Measurements from ENCODE around the gene TAF4.

TAF4 gene

DNA sequence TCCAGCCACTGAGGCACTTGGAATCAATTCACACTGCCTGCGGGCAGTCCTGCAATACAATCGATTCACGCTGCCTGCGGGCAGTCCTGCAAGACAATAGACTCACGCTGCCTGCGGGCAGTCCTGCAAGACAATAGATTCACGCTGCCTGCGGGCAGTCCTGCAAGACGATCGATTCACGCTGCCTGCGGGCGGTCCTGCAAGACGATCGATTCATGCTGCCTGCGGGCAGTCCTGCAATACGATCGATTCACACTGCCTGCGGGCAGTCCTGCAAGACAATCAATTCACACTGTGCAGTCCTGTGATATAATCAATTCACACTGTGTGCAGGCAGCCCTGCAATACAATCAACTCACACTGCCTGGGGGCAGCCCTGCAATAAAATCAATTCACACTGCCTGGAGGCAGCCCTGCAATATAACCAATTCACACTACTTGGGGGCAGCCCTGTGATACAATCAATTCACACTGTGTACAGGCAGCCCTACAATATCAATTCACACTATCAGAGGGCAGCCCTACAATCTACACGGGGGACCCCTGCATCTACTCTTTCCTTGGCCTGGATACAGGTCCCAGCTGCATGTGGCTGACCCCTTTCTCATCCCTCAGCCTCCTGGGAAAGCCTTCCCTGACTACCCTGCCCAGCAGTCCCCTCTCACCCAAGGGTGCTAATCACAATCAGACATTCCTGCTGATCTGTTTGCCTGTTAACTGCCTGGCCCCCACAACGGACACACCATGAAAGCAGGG, 10.4 kb downstream of the TAF4 start:
- no peak for DNase-seq

DNA sequence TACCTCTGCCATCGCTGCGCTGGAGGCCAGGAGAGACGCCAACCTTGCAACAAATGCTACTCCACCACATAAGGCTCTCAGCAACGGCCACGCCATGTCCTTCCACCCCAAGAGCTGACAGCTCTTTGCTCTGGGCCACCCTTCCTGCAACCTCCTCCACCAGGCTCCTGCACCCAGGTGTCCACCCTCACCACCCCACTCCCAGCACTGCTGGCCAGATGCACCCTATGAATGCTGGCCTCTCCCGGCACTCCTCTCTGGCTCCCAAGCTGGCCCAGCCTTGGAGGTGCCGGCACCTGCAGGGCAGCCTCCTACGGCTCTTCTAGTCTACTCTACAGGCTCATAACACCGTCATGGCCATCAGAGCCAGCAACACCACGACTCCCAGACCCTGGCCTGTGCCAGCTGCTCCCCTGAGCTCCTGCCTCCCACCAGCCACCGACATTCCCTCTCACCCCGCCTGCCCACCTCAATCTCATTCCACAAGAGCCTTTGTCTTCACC, 11.2 kb downstream of the TAF4 start:
- no peak for DNase-seq

DNA sequence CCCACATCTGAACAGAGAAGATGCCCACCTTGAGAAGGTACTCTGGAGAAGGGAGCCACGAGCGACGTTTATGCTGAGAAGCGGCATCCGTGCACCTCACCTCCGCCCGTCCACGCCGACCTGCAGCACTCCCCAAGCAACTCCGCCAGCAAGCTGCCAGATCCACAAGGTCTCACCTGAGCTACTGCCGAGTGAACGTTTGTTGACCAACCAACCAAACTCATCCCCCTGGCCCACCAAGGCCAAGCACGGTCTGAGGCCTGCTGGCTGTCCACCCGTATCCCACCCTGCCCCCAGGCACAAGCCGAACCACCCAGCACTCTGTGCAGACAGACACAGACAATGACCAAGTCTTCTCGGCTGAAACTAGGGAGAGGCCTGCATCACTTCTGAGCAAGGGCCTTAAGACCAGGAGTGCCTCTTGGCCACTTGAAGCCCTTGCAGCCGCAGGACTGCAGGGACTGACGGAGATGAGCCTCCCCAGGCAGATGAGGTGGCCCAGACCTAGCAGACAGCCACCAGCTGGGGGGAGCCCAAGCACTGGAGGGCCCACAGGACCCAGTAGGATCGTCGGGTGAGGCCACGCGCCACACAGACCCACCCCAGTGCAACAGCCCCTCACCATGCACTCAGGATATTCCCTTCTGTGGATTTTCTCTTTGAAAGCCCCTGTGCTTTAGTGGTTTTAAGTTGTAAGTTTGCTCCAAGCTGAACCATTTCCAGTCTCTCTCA, 12.1 kb downstream of the TAF4 start:
- no peak for DNase-seq

DNA sequence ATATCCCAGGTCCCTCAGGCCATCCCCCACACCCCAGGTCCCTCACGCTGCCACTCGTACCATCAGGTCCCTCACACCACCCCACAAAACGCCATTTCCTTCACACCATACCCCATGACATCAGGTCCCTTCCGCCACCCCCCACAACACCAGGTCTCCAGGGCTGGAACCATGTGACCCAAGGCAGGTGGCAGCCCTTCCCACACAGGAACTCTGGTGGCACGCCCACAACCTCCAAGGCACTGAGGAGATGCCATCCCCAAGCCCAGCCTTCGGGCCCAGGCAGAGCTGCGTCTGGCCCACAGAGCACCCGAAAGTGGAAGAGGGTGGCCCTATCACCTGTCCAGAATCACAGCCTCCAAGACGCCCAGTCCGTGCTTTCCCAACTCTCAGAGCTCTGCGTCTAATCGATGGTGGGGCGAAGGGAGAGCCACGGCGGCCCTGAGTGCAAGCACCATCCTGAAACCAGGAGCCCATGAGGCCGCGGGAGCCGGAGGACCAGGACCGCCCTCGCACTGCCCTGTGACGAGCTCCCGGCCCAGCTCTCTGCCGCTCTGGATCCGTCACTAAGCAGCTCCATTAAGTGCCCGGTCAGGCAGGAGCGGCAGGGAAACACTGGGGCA, 12.7 kb downstream of the TAF4 start:
- no peak for DNase-seq

DNA sequence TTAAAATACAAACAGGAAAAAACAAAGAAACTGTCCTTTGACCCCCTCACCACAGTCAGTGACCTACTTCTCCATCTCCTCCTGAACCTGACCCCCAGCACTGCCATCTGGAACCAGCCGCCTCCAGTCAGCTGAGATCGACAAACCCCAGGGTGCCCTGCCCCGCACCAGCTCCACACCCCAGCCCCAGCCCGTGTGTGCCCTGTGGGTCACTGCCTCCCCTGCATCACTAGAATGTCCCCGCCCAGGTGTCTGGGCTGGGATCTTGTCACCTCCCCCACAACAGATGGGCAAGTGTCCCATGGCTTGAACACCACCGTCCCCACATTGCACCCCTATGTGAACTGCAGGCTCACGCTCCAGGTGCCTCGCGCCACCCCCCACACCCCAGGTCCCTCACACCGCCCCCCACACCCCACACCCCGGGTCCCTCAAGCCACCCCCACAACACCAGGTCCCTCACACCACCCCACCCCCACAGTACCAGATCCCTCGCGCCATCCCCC, 13.3 kb downstream of the TAF4 start:
- DNase-seq = no peak

DNA sequence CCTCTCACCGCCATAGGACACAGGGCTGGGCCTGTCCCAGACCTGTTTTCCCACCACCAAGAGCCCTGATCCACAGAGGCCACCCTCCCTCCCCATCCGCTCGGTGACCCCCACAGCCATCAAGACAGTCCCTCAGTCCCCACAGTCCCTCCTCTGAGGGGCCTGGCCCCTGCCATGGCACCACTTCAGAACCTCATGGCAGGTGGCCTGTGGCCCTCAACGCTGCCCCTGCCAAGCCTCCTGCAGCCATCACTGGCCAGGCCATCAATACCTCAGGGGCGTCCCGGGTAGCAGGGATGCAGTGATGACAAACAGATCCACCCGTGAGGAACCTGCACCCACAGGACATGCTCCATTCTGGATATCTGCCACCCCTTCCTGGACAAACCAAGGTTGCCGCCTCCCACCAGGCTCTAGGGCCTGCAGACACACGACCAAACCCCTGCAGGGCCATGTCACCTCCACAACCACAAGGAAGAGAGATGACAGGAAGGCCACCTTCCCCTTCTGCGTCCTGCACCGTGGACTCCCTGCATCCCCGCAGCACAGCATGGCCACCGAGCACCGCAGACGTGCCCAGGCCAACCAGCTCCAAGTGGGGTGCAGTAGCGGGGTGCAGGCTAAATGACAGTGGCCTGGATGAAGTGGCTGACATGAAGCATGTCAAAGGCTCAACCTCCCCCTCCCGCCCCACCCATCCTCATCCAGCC, 14.0 kb downstream of the TAF4 start:
- DNase-seq = no peak

DNA sequence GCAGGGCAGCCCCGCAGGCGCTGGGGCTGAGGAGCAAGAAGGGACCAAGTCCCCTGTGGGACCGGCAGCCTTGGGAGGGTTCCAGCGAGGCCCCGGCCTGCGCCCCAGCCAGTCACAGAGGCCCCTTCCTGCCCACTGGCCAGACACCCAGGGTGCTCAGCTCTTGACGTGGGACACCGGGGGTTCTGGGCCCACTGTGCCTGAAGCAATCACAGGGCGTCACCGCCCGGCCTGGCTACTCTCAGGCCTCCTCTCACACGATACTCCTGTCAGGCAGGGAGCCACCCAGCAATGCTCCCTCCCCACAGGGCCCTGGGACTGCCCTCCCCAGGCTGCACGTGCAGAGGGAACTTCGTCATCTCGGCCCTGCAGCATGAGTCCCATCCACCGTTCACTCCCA, 14.5 kb downstream of the TAF4 start:
- DNase-seq = no peak

DNA sequence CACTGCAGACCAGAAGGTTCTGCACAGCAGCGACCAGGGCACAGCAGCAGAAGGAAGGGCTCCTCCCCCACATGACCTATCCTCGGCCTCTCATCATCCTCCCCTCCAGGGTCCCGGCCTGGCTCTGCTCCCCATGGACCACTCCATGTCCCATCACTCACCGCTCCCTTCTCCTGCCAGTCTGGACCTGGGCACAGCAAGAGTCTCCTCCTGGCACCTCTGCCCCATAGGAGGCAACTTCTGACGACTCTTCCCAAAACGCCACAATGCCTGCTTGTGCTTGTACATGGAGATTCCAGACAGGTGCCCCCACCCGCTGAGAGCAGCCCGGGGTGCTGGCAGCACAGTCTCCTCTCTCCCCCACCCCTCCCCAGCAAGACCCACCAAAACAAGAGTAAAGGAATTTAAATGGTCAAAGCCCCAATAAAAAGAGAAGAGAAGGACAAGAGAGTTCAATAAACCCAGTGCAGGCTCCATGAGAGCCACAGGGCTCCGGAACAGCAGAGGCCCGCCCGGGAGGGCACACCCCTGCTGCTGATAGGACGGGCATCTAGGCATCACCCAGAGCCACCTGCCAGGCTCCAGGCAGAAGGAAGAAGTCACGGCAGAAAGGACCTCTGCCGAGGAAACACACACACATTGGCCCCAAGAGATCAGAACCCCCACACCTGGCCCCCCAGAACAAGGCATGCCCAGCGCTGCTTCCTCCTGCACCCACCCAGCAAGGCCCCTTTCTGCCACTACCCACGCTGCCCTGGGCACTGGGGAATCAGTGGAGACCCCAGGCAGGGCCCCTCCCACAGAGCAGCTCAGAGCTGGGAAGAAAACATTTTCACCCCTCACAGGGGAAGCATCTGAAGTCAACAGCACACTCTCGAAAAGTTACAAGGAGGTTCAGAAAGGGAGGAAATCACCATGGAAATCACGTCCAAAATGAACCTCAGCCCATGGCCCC, 15.2 kb downstream of the TAF4 start:
- DNase-seq = no peak

DNA sequence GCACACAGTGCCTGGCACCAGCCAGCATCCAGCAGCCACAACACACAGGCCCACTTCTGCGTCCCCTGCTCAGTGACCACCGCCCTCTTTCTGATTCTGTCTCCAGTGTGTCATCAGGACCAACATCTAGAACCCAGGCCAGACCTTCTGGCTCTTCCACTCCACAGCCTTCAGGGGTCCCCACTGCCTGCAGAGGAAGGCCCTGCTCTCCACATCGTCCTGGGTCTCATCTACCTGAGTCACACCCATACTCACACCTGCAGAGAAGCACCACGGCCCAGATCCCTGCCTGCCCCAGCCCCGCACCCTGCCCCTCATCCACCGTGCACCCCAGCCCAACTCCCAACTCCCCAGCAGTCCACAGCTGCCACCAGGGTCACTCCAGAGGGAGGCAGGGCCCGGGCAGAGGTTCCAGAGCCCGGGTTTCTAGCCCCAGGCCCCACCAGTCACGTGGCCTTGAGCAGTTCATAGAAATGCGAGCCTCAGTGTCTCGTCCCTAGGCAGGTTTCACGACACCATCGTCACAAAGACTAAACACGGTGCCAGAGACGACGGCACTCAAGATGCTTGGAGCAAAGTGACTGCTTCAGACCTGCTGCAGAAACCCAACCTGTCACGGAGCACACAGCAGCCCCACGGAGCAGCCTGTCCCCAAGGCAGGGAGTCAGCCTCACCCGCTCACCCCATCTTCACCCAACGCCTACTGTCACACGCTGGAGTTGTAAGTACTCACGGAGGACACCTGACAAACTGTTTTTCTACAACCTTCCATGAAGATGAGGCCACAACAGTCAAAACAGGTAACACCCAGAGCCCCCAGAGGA, 16.1 kb downstream of the TAF4 start:
- DNase-seq = no peak

DNA sequence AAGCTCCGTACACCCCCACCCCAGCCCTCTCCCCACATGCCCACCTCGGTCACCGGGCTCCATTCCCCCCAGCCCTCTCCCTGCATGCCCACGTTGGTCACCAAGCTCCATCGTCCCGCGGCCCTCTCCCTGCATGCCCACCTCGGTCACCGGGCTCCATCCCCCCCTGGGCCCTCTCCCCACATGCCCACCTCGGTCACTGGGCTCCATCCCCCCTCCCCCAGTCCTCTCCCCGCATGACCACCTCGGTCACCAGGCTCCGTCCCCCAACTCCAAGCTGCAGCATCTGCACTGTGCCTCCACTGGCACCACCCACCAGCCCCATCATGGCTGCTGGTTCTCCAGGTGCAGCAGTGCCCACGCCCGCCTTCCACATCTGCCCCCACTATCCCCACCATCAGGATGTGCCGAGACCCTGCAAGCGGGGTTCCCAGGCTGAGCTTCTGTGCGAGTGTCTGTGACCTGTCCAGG, 16.8 kb downstream of the TAF4 start:
- DNase-seq = no peak

DNA sequence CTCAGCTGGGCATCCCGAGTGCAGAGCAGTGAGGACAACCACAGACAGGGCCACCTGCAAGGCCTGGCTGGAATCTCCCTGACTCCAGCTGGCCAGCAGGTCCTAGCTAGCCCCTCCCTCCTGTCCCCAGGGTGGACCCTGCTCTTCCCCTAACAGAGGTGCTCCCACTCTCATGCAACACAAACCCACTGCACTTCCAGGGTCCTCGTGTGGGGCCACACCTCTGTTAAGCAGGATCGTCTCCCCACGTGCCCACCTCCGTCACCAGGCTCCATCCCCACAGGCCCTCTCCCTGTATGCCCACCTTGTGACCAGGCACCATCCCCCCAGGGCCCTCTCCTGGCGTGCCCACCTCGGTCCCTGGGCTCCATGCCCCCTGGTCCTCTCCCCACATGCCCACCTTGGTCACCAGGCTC, 17.3 kb downstream of the TAF4 start:
- no peak for DNase-seq

DNA sequence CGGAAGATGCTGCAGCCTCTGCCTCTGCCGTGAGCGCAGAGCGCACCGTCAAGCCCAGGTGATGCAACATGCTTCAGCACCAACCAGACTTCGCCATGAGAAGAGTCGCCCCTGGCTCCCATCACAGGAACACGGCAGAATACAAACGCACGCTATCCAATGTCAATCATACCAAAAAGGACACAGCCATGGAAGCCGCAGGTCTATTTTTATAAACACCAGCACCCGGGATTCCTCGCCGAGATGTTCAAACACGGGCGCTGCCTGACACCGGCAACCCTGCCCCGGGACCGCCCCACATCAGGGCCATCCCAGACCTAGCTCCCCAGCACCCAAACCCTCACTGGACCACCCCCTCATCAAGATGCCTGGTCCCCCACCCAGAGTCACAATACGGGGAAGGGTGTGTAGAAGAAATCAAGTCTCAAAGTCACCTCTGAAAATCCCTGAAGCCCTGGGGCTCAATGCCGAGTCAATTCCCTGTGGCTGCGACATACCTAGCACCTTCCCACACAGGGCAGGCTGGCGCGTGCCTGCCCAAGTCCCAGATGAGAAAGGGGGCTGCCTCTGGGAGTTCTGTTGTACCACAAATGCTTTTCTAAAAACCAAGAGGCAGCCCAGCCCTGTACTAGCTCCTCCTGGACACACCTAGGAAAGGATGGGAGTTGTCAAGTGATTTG, 17.9 kb downstream of the TAF4 start:
- DNase-seq = no peak

DNA sequence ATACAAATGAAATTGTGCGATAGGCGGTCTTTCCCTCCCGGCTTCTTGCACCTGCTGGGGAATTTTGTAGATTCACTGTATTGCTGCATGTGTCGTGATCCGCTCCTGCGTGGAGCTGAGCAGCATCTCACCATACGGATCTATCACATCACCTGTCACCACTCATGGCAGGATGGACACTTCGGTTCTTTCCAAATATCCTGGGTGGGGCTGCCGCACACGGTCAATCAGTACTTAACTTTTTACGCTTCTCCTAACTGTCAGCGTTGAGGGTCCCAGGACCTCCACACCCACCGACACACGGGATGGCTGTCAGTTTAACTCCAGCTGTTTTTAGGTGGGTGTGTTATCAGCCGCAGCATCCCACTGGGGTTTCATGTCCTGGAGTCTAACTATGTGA, 19.2 kb downstream of the TAF4 start:
- DNase-seq = no peak

DNA sequence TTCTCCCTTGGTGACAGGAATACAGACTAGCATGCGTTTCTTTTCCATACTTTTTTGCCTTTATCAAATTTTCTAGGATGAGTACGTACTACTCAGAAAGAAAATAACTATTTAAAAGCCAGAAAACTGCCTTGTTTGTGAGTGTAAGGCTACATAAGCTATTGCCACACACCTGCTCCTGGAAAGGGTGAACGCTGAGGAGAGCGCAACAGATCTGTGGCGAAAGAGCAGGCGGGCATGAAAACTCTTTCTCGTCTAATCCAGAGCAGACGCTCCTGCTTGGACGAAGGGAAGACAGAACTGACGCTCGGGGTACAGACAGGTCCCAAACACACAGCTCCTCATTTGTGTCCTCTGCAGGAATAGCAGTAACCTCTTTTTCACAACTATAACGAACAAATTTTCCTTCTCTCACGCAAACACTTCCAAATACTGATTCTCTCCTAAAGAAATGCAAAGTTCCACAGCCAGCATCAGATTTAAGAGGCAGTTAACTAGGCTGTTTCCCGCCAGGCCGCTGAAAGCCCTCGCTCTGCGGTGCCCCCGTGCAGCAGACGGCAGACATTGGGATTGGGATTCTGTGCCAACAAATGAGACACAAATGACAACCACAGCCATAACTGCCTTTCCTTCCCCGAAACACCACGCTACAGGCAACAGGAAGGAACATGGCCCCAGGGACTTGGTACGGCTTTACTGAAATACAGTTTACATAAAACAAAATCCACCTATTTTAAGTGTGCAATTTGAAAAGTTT, 20.0 kb downstream of the TAF4 start:
- DNase-seq = no peak

DNA sequence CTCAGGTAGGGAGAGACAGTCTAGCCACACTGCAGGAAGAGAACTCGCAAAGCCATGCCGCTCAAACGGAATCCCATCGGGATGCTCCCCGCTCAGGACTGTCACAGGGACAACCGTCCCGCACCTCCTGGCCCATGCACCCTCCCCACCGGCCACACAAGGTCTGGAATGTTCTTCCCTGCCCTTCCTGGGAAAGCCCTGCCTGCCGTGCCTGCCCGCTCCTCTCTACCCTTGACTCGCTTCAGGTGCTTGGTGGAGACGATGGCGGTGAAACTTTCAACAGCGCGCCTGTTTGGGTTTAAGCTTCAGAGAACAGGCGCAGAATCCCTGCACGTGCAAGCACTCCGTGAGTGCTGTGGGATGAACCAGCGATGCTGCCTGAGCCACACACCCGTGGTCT, 20.6 kb downstream of the TAF4 start:
- DNase-seq = no peak

DNA sequence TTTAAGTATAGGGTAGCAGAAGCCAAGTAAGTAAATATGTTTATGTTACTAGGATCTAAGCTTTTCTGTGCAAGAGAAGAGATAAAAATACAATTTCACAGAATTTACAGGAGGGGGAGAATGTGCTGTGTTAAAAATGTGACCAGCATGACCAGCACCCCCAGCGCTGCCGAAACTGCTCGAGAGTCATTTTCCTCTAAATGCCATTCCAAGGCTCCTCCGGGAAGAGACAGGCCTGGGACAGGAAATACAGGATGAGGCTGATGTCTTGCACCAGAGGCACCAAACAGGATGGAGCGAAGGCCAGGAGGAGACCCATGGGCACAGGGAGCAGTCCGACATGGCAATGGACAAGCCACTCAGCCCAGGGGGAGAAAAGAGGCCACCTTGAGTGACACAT, 21.1 kb downstream of the TAF4 start:
- no peak for DNase-seq

DNA sequence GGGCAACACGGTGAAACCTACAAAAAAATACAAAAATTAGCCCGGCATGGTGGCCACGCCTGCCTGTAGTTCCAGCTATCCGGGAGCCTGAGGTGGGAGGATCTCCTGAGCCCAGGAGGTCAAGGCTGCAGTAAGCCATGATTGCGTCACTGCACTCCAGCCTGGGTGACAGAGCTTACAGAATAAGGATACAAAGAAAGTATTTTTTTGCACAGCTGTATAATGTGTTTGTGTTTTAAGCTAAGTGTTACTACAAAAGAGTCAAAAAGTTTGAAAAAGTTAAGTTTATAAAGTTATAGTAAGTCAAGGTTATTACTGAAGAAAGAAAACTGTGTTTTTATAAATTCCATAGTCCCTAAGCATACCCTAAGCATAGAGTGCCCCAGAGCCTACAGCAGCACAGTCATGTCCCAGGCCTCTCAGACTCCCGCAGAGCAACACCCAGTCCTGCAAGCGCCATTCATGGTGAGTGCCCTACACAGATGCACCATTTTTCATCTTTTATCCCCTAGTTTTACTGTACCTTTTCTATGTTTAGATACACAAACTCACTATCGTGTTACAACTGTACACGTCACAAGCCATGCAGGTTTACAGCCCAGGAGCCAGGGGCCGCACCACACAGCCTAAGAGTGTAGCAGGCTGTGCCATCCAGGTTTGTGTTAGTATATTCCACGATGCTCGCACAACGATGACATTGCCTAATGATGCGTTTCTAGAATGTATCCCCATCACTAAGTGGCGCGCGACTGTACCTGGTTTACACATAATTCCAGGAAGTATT, 22.4 kb downstream of the TAF4 start:
- no peak for DNase-seq

DNA sequence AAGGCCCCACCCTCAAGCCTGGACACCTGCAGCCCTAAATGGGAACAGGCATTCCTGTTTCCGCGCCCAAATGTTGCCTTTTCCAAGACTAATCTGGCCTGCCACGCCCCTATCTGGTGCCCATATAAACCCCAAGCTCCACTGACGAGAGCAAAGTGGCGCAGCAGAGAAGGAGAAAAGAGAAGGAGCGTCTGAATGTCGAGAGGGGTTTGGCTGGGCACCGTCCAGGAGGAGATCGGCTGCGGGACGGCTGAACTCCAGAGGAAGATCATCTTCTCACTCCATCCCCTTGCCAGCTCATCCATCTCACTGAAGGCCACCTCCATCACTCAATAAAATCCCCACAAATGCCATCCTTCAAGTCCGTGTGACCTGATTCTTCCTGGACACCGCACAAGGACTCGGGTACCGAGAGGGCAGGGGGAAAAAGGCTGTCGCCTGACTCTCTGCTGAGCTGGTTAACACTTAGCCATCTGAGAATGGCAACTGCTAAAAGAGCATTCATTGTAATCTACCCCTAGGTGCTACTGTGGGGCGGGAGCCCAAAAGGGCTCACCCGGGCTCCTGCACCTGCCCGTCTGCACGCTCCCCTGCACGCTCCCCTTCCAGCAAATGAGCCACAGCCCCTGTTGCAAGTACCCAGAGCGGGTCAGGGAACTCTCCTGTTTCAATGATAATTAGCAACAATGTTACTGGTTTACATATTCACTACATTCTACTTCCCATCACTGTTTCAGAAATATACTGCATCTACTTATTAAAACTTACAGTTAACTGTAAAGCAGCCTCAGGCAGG, 23.5 kb downstream of the TAF4 start:
- DNase-seq = no peak
